Measurements from ENCODE around the gene BANP.
"Not testable (repeated sequence)": the region's sequence is repeated elsewhere in the genome, so short reads cannot be mapped to it uniquely, and the experiment has no call there.

Gene BANP

DNA sequence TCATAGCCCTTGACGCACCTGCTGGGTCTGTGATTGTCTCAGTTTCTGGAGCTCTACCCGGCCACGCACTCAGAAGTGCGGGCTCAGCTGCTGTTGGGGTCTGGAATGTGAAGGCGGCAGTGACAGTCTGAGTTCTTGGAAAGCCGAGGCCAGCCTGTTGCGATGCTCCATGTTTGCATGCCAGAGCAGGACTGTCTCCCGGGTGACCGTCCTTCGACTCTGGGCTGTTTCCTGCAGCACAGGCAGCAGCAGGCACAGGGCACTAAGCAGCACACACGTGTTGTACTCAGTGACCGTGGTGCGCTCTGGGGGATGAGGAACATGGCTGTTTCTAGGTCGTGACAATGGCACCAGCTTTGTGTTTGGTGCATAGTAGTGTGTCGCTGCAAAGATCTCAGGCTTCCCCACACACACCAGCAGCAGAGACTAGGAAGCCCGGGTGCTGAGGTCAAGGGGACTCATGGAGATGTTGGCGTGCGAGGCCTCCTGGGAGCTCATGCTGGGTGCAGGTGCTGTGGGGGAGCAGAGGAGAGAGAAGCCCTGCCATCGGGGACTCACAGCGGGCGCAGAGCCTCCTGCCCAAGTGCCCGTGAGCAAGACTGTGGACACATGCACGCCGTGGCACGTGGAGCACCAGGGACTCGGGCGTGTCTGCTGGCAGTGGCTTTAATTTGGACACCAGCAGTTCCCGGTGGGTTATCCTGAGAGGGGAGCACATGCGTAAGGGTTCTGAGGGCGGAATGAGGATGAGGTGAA lies 84.8 kb downstream of the BANP start:
- not testable (repeated sequence) for DNase-seq

DNA sequence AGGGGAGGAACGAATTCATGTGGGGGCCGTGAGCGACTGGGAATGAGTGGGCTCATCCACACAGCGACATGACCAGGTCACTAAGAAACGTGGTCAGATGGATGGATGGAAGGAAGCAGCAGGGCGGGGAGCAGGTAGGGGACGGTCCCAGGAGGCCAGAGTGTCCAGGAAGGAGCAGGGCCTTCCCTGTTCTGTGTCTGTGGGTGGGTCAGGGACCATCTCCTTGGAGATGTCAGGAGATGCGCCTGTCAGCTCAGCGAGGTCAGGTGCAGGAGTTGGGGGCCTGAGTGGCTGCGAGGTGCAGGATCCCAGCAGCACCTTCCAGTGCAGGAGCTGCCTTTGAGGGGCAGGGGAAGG lies 85.4 kb downstream of the BANP start:
- not testable (repeated sequence) for DNase-seq

DNA sequence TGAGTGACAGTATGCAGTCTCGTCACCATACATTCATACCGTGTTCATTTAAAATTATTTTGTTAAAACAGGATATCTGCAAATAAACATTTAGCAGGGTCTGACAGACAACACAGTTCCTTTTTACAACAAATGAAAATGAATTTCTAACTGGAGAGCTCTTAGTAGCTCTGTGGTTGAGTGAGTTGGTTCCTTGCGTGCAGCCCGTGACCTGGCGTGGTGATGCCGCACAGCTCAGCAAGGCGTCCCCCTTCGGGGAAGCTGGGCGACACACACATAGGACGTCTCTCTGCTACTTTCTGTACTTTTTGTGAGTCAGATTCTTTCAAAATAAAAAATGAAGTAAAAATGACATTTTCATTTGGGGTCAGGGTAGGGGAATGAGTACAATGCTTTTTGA lies 86.1 kb downstream of the BANP start:
- not testable (repeated sequence) for DNase-seq

DNA sequence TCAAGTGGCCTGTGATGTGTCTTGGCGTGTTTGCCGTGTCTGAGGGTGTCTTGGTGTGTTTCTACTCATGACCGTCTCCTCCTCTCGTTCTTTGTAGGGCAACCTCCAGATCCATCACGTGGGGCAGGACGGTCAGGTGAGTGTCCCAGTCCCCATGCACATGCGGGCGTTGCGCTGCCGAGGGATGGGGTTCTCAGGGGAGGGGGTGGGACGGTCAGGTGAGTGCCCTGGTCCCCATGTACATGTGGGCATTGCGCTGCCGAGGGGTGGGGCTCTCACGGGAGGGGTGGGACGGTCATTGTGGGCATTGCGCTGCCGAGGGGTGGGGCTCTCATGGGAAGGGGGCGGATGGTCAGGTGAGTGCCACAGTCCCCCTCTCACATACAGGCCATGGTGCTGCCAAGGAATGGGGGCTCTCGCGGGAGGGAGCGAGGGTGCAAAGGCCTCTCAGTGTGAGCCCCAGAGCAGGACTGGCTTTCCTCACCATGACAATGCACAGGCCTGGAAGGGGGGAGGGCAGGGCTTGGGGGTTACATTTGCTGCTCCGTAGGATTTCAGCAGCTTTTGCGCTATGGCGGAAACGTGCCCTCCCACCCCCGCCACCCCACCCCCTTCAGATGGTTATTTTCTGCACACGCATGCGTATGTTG lies 86.8 kb downstream of the BANP start:
- DNase-seq, result not testable (repeated sequence)

DNA sequence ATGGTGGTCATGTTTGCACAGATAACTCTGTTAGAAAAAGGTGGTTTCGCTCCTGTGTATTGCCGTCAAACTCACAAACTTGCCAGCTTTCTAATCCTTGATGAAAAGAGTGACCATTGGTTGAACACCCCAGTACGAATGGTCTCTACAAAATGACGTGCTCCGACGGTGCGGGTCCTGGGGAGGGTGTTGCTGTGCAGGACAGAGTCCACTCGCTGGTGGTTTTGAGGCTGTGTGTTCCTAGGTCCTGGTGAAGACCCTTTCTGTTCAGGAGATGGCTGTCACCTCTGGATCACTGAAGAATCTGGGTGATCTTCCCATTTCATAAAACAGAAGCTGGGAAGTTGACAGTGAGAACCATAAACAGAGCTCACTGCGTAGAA lies 87.3 kb downstream of the BANP start:
- DNase-seq, result not testable (repeated sequence)

DNA sequence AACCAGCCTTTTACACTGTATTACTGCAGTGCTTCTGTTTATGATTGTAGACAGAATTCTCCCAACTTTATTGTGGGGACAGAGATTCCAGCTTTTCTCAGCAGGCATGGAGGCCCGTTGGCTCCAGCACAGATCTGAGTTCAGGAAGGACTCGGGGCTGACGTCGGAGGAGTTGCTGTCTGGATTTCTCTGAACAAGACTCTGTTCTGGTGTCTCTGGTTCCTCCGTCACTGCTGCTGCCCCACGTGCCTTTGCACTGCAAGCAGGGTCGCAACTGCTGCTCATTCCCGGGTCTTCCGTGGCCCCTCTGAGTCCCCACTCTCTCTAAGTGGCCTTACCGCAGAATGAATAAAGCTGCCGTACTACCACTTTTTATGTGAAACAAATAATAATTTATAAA lies 88.4 kb downstream of the BANP start:
- DNase-seq, result no peak

DNA sequence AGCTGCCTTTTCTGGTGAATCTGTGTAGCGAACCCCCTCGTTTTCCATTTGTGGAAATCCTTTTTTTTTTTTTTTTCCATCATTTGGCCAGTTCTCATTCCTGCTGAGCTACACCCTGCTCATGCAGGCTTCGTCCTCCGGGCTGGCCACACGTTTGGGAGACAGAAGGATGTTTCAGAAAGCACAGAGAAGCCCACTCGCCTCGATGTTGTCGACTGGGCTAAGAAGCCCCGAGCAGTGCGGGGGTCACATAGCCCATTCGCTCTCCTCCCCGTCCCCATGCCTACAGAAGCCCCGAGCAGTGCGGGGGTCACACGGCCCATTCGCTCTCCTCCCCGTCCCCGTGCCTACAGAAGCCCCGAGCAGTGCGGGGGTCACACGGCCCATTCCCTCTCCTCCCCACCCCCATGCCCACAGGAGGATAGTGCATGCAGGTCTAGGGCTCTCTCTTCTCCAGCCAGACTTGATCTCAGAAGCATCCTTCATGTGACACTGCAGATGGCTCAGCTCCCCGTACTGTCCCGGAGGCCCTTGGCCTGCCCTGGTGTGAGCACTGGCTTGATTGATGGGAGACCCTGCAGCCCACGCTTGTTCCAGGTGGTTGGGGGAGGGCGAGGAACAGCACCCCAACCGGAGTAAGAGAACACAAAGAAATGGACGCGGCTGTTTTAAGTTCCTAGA lies 89.1 kb downstream of the BANP start:
- not testable (repeated sequence) for DNase-seq

DNA sequence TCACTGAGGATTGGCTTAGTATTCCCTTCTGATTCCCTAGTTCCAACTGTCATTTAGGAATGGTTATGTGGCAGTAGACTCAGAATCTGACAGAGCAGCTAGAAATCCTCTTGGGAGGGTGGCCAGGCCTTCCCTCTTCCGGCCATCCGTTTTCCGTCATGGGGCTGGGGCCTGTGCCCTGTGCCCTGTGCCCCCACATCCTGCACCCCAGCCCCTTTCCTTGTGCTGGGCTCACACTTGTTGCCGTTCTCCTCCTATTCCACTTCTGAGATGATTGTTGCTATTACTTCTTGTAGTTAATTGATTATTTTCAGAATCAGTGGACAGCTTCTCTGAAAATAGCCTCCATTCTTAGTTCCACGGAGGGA lies 89.6 kb downstream of the BANP start:
- not testable (repeated sequence) for DNase-seq

DNA sequence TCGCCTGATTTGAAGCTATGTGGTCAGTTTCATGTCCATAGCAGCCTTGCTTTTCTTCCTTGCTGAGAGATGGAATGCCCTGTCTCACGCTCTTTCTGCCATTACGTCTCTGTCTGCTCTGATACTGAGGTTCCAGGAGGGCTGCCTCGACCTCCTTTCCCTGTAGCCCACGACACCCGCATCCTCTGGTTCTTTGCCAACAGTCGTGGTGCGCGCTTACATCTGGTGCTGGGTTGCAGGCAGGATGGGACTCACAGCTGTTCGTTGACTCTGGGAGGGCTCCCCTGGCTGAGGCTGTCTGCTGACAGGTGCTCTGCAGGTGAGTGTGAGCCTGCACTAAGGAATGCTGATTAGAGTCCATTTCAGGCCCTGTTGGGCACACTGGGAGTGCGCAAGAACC lies 90.3 kb downstream of the BANP start:
- not testable (repeated sequence) for DNase-seq

DNA sequence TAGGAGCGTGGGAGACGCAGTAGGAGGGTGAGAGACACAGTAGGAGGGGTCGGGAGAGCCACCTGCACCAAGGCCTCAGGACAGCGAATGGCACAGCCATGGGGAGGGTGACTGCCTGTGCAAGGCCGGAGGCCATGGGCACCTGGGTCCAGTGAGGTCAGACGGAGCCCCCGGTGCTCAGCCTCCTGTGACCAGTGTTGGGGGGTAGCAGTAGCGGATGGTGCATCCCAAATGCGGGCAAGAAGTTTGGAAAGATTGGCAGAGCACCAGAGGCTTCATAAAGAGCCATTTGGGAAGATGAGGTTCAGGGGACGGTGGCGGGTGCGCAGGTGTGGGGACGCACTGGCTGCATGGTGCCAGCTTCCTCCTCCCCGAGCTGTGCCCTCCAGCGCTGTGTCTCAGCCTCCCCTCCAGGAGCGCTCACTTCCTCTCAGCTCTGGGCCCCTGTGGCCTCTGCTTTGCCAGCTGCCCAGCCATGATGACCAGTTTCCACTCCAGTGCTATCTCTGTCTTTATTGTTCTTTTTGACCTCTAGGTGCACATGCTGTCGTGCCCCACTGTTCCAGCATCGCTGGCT lies 90.8 kb downstream of the BANP start:
- DNase-seq, result not testable (repeated sequence)

DNA sequence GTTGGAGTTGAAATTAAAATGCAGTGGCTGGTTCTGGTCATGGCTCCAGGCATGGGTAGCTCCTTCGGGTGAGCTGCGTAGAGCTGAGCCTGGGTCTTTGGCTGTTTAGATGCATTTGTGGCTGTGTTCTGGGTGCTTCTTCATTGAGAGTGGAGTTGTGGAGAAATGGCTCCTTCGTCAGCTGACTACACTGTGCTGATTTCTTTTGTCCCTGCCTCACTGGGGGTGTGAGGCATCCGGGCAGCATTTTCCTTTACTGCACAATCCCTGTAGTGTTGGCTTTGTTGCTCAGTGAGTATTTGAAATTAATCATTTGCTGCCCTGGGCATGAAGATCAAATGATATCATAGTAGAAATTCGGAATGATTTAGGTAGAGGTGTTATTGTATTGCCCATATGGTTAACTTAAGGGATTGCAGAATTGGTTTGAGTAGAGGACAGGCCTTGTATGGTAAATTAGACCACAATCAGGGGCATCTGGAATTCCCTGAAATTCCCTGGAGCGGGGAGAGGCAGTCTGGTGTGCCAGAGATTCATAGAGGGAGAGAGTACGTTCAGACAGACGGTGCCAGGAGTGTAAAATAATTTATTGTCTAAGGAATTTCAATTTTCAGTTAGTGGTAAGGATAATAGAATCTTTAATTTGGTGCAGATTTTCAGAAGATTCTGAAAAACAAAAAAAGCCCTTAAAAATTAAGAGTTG lies 92.1 kb downstream of the BANP start:
- DNase-seq, result not testable (repeated sequence)

DNA sequence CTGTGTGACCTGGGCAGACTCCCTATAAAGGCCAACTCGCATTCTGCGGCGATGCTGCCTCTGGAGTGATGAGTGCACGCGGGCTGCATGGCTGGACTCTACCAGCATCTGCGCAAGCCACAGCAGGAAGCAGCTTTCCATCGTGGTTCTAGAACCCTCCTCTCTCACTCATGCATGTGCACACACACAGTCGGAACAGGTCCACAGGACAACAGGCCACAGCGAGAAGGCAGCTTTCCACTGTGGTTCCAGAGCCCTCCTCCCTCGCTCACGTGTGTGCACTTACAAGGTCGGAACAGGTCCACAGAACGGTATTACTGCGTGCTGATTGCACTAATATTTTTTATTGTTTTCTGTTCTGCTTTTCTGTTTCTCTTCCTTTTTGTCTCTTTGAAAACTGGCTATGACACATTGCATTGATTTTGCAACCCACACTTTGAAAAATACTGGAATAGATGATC lies 92.9 kb downstream of the BANP start:
- peak; percentile 2 for DNase-seq

DNA sequence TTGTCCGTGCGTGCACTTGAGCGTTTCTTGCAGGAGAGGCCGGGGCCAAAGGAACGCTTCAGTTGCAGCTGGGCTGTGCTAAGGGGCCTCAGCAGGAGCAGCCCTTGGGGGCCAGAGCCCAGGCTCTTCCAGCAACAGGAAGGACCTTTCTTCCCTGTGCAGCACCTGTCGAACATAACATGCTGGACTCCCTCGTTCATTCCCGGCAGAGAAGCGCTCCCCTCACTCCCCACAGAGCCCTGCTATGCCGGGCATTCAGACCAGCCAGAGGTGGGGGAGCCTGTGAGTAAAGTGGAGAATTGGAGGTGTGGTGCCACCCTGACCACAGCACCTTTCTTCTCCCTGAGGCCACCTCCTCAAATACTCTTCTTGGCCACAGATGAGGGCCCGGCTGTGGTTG lies 94.1 kb downstream of the BANP start:
- DNase-seq, result not testable (repeated sequence)

DNA sequence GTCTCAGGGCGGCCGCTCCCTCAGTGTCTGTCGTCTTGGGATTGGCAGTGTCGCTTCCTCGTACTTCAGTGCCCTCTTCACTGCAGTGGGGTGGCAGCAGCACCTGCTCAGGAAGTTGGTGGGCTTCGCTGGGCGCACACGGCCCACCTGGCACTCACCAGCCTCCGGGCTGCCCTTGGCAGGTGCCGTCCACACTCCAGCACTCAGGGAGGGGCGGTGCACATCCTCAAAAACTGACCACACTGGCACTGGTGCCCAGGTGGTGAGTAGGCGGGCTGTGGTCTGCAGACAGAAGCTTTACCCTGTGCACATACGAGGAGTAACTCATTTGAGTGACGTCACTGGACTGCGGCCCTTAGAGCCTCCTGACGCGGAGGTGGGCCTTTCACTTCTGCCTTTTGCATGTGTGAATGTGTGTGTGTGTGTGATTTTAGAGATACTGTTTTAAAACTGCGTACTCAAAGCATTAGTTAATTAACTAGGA lies 94.6 kb downstream of the BANP start:
- DNase-seq, result peak; percentile 27

DNA sequence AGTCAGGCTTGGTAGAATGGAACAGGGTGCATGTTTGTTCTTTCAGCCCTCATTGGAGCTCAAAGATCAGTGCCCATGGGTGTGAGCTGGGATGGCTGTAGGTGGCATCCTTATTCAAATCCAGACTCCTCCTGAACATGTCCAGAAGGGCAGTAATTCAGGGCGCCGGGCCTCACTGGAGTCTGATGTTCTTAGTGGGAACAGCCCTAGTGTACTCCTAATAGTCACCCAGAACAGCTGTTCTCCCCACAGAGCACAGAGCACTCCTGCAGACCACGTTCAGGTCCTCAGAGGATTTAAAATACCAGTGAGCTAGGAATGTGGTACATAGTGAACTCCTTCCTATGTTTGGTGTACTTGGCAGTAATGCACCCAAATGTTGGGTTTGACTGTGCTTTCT lies 96.2 kb downstream of the BANP start:
- no peak for DNase-seq

DNA sequence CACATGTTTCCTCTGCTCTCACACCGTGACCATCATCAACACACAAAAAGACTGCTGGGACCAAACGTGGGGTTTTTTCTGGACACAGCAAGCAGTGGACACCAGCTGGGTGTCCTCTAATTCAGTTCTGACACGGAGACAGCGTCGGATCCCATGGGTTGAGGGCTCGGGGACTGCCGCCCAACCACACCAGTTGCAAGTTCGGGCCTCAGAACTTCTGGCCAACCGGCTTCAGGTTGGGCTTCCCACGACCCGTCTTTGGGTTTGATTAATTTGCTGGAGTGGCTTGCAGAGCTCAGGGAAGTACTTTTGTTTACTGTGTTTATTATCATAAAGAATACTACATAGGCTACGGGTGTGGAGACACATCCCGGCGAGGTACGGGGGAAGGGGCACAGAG lies 97.8 kb downstream of the BANP start:
- DNase-seq, result no peak

DNA sequence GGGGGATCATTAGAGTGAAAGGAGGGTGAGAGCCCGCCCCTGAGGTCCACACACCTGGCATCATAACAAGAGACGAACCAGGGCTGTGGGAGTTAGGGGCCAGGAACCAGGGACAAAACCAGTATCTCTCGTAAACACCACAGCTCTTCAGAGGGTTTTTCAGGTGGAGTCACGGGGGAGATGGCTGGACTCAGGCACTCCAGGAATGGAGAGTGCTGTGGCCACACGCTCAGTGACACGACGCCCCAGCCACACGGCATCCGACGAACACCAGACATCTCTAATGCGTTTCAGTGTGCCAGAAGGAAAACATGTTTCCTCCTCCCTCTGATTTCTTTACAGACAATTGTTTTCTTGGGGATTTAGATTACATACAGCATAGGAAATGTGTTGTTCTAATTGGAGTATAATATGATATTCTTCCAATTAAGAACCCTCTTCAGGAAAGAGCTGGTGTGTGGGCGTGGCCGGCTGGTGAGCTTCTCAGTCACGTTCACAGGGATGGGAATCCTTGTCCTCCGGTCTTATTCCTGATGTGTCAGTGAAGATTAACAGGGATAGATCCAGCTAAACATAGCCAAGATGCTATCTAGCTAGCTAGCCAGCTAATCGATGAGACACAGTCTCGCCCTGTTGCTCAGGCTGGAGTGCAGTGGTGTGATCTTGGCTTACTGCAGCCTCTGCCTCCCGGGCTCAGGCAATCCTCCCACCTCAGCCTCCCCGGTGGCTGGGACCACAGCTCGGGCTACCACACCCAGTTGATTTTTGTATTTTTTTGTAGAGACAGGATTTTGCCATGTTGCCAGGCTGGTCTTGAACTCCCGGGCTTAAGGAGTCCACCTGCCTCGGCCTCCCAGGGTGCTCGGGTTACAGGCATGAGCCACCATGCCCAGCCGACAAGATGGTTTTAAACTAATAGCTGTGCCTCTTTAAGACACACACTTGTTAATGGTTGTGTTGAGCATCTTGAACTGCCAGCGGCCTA lies 98.6 kb downstream of the BANP start:
- no peak for DNase-seq

DNA sequence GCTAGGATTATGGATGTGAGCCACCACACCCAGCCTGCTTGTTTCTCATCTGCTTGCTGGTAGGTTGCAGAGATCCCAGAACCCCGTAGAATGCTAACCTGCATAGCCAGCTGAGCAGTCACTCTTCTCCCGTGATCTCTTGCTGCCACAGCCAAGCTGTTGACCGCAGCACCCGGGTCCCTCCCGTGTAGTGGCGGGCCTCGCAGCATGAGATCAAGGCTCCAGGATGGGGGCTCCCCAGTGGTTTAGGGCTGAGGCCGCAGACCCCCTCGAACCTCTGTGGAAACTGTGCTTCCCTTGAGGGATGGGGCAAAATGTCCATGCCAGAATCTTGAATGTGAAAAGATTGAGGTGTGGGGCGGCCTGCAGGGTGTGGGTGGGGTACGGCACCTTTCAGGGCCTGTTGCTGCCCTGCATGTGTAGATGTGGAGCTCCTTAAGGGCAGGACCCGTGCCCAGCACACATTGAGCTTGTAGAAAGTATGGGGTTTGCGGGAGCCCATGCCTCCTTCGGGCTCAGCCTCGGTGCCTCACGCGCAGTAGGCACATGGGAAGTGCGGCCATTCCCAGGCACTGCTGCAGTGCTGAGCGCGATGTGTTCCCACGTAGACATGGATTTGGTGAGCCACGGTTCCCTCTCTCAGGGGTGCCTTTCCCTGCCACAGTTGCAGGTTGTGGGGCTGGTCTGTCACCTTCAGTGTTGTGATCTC lies 99.9 kb downstream of the BANP start:
- DNase-seq, result no peak

DNA sequence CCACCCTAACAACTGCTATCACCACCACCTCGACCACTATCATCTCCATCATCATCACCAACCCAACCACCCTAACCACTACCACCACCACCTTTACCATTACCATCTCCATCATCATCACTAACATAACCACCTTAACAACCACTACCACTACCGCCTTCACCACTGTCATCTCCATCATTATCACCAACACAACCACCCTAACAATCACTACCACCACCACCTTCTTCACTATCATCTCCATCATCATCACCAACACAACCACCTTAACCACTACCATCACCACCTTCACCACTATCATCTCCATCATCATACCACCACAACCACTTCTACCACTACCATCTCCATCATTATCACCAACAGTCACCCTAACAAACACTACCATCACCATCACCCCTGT lies 101.4 kb downstream of the BANP start:
- no peak for DNase-seq

DNA sequence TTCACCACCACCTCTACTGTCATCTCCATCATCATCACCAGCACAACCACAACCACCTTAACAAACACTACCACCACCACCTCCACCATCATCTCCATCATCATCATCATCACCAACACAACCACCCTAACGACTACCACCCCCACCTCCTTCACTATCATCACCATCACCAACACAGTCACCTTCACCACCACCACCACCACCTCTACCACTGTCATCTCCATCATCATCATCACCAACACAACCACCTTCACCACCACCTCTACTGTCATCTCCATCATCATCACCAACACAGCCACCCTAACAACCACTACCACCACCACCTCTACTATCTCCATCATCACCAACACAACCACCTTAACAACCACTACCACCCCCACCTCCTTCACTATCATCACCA lies 102.2 kb downstream of the BANP start:
- not testable (repeated sequence) for DNase-seq

DNA sequence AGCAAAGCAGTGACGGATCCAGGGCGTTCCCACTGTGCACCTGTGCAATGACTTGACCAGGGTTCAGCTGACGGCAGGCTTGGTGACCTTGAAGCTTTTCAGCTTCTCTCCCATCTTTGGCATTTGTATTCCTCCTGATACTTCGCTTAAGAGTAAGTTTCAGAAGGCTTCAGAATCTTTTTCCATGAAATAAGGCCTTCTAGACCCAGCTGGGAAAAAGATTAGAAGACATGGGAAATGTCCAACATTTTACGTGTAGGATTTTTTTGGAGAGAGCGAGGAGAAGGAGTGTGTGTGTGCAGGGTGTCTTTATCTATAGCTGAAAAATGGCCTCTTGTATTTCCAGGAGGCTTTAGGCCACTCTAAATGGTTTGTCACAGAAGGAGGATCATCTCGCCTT lies 104.1 kb downstream of the BANP start:
- DNase-seq, result no peak
